HepG2 (cell line): Measurements from ENCODE around the gene KCNH6. TPM values are rescaled to one million over a fixed set of nuclear protein-coding genes. Genes with fewer than 3 reads are reported as not detected.

Experiments used
- ARID4A ChIP-seq: sonication (generic); formaldehyde crosslinking; IDR thresholded peaks from 2 replicates; pipeline ENCODE4 v1.5.0; 2020; ENCODE audit warnings: mild to moderate bottlenecking, missing genetic modification reagents, borderline replicate concordance
- ATF2 ChIP-seq: sonication (generic); formaldehyde crosslinking; IDR thresholded peaks from 2 replicates; pipeline ENCODE4 v1.4.0; 2020; ENCODE audit warnings: missing genetic modification reagents
- HNRNPK ChIP-seq: fragments of 200-400 bp; formaldehyde crosslinking; IDR thresholded peaks from 2 replicates; pipeline ENCODE4 v1.6.1; 2018; ENCODE audit warnings: low read length, low read depth, moderate library complexity, mild to moderate bottlenecking; ENCODE audit not compliant: poor library complexity, severe bottlenecking
- LCORL ChIP-seq, 2 experiments: fragments of 450-650 bp in 1 of 2; sonication (generic) in 1 of 2; formaldehyde crosslinking in 1 of 2; IDR thresholded peaks; 2 replicates each; pipeline versions ENCODE4 v1.5.0 to v1.6.1; 2017 to 2020; ENCODE audit warnings: antibody characterized with exemption in 1 of 2, missing genetic modification reagents in 1 of 2
- MTA1 ChIP-seq: sonication (generic); formaldehyde crosslinking; IDR thresholded peaks from 2 replicates; pipeline ENCODE4 v1.4.0; 2020; ENCODE audit warnings: missing genetic modification reagents, mild to moderate bottlenecking, borderline replicate concordance
- NONO ChIP-seq, 2 experiments: fragments of 450-650 bp in 1 of 2; sonication (generic) in 1 of 2; formaldehyde crosslinking in 1 of 2; IDR thresholded peaks in 1 of 2; conservative IDR thresholded peaks in 1 of 2; 2 replicates each; pipeline versions ENCODE4 v1.6.1 to v1.8.0; 2017 to 2022; ENCODE audit warnings: mild to moderate bottlenecking in 1 of 2, missing genetic modification reagents in 1 of 2, moderate library complexity in 1 of 2
- NR0B2 ChIP-seq: sonication (generic); formaldehyde crosslinking; IDR thresholded peaks from 2 replicates; pipeline ENCODE4 v1.4.0; 2020; ENCODE audit warnings: mild to moderate bottlenecking, missing genetic modification reagents
- NR2F2 ChIP-seq: IDR thresholded peaks from 2 replicates; pipeline ENCODE4 v1.6.1; 2012; ENCODE audit warnings: low read depth, inconsistent platforms, borderline replicate concordance
- NR3C1 ChIP-seq: sonication (generic); formaldehyde crosslinking; IDR thresholded peaks from 2 replicates; pipeline ENCODE4 v1.4.0; 2020; ENCODE audit warnings: missing genetic modification reagents
- SRF ChIP-seq: IDR thresholded peaks from 2 replicates; pipeline ENCODE4 v1.6.1; 2011; ENCODE audit warnings: mild to moderate bottlenecking, low read depth, low read length, moderate library complexity
- SSRP1 ChIP-seq: IDR thresholded peaks from 2 replicates; pipeline ENCODE4 v1.6.1; 2016; ENCODE audit warnings: control low read depth
- ZBTB20 ChIP-seq: sonication (generic); formaldehyde crosslinking; IDR thresholded peaks from 2 replicates; pipeline ENCODE4 v1.8.1; 2023; ENCODE audit warnings: missing genetic modification reagents, low read depth, mild to moderate bottlenecking, borderline replicate concordance
- ZFX ChIP-seq: sonication (generic); formaldehyde crosslinking; IDR thresholded peaks from 2 replicates; pipeline ENCODE4 v1.4.0; 2020; ENCODE audit warnings: mild to moderate bottlenecking, low read depth, missing genetic modification reagents, moderate library complexity
- ZNF460 ChIP-seq: sonication (generic); formaldehyde crosslinking; IDR thresholded peaks from 2 replicates; pipeline ENCODE4 v1.5.1; 2020; ENCODE audit warnings: missing genetic modification reagents, mild to moderate bottlenecking, borderline replicate concordance
- ZNF670 ChIP-seq: sonication (generic); formaldehyde crosslinking; IDR thresholded peaks from 2 replicates; pipeline ENCODE4 v1.8.0; 2022; ENCODE audit warnings: mild to moderate bottlenecking, missing genetic modification reagents, borderline replicate concordance
- ZNF800 ChIP-seq: sonication (generic); formaldehyde crosslinking; IDR thresholded peaks from 2 replicates; pipeline ENCODE4 v1.4.0; 2020; ENCODE audit warnings: missing genetic modification reagents
- ZNF816 ChIP-seq: sonication (generic); formaldehyde crosslinking; IDR thresholded peaks from 2 replicates; pipeline ENCODE4 v1.8.0; 2022; ENCODE audit warnings: missing genetic modification reagents, mild to moderate bottlenecking, borderline replicate concordance
- polyA plus RNA-seq, 8 experiments: library from polyadenylated mRNA; depleted of rRNA in 3 of 8; stranded (reverse) in 7 of 8; unstranded in 1 of 8; fragments of >200 nt; fragmentation: Illumina TruSeq in 4 of 8; extraction: Trizol in 4 of 8; gene quantifications; 2 replicates each; pipeline versions ENCODE4 v1.2.1 to v1.2.3, GENCODE V29; 2011 to 2016; ENCODE audit warnings: low read depth in 4 of 8, missing spikeins in 1 of 8, mixed read lengths in 1 of 8; ENCODE audit not compliant: insufficient read depth in 1 of 8
- total RNA-seq, 5 experiments: library from RNA; depleted of rRNA; stranded (reverse); fragments of >200 nt; fragmentation: Illumina TruSeq; extraction: Trizol; gene quantifications; 2 replicates each; pipeline ENCODE4 v1.2.3, GENCODE V29; 2016; ENCODE audit warnings: low read depth in 1 of 5

The KCNH6 gene
- total and polyA plus RNA-seq, 2 of the 13 experiments (the other 11 are each of a cell fraction or from before 2014, with no cell fraction given) = 0.05 to 0.18 TPM

GRCh38 chr17:63516910-63517824, 6.0 kb upstream of the KCNH6 start (continued):
- TF ChIP-seq ZNF670 (CRISPR knock-in tag) = peak; percentile 51; the same call in 1 of the 2 replicates
- no peak for TF ChIP-seq NR3C1 (CRISPR knock-in tag)
- TF ChIP-seq ZNF460 (CRISPR knock-in tag) = 0 out of 2 replicates have a peak, but pooled peaks have one; percentile 52
- no peak for TF ChIP-seq HNRNPK
- 0 out of 2 replicates have a peak, but pooled peaks have one; percentile 64 for TF ChIP-seq SSRP1 (CRISPR knock-in tag)
- TF ChIP-seq LCORL (IDR thresholded peaks at IDR 0.05) = no peak
- peak; percentile 97 for TF ChIP-seq LCORL (CRISPR knock-in tag; IDR thresholded peaks at IDR 0.05)
- peak; percentile 81; the same call in 1 of the 2 replicates for TF ChIP-seq ZNF800 (CRISPR knock-in tag)
- 0 out of 2 replicates have a peak, but pooled peaks have one; percentile 40 for TF ChIP-seq ATF2 (CRISPR knock-in tag)
- TF ChIP-seq ZFX = peak; percentile 77
- TF ChIP-seq ARID4A (CRISPR knock-in tag) = peak; percentile 50; the same call in 1 of the 2 replicates
- peak; percentile 21; the same call in 1 of the 2 replicates for TF ChIP-seq NR2F2
- peak; percentile 59; the same call in 1 of the 2 replicates for TF ChIP-seq ZBTB20 (CRISPR knock-in tag)
- 0 out of 2 replicates have a peak, but pooled peaks have one; percentile 53 for TF ChIP-seq MTA1 (CRISPR knock-in tag)
- TF ChIP-seq SRF = 0 out of 2 replicates have a peak, but pooled peaks have one; percentile 8
- 0 out of 2 replicates have a peak, but pooled peaks have one; percentile 69 for TF ChIP-seq ZNF816 (CRISPR knock-in tag)
- TF ChIP-seq NR0B2 (CRISPR knock-in tag) = no peak
- no peak for TF ChIP-seq NONO (IDR thresholded peaks at IDR 0.05)
- TF ChIP-seq NONO (CRISPR knock-in tag; conservative IDR thresholded peaks at IDR 0.05) = peak; percentile 67
